Fibroblast of skin of scalp (primary cell): ENCODE results near the gene CABLES1. TPM values are rescaled to one million over a fixed set of nuclear protein-coding genes. Genes with fewer than 3 reads are reported as not detected.
"Not testable (repeated sequence)": the region's sequence is repeated elsewhere in the genome, so short reads cannot be mapped to it uniquely, and the experiment has no call there.

Source experiments
- DNase-seq: peaks from one replicate; pipeline ENCODE4 v3.0.0-alpha.2; 2013
- polyA plus RNA-seq, 2 experiments: library from polyadenylated mRNA; unstranded; fragments of 120-200 nt; gene quantifications; one replicate each; pipeline ENCODE4 v1.2.1, GENCODE V29; 2013; ENCODE audit not compliant: insufficient read length in 2 of 2

CABLES1 gene, protein sequence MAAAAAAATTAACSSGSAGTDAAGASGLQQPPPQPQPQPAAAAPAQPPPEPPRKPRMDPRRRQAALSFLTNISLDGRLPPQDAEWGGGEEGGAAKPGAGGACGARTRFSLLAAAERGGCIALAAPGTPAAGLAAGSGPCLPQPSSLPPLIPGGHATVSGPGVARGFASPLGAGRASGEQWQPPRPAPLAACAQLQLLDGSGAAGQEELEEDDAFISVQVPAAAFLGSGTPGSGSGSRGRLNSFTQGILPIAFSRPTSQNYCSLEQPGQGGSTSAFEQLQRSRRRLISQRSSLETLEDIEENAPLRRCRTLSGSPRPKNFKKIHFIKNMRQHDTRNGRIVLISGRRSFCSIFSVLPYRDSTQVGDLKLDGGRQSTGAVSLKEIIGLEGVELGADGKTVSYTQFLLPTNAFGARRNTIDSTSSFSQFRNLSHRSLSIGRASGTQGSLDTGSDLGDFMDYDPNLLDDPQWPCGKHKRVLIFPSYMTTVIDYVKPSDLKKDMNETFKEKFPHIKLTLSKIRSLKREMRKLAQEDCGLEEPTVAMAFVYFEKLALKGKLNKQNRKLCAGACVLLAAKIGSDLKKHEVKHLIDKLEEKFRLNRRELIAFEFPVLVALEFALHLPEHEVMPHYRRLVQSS
- 5.4 TPM for polyA plus RNA-seq (2013, experiment 1 of 2; ENCODE audit: insufficient read length)
- polyA plus RNA-seq (2013, experiment 2 of 2; ENCODE audit: insufficient read length), result 4.6 TPM

DNA sequence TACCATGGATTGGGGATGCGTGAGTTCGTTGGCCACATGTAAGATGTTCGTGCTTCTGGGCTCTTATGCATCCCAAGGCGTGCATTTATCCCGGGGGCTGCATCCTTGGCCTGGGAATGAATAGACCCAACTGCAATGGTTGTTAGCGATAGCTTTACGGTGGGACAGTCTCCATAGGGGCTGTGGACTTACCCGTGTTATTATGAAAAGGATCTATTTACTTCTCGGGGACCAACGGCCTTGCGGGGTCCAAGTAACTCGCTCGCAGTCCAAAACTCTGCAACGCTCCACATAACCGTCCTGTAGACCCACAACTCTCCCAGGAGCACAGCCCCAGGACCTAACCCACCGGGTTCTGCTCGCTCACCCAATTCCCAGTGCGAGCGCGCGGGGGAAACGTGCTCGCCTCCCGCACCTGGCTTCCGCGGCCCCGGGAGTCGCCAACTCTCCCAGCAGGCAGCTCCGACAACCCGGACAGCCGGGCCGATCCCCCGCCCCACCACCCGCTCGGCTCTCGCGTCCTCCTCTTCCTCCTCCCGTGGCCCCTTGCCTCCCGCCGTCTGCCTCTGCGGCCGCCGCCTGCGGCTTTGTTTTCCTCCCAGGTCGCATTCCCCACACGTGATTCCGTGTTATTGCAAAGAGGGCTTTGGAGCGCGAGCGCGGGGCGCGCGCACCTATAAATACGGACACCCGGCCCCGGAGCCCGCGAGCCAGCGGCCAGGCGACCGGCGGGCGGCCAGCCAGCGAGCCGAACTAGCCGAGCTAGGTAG, at the start of gene CABLES1:
Gene CABLES1 (plus strand): TSS at position 706 of the 770 bp plus-strand sequence. CDS start 278 bp downstream, outside the sequence.
- peak; percentile 43 for DNase-seq

DNA sequence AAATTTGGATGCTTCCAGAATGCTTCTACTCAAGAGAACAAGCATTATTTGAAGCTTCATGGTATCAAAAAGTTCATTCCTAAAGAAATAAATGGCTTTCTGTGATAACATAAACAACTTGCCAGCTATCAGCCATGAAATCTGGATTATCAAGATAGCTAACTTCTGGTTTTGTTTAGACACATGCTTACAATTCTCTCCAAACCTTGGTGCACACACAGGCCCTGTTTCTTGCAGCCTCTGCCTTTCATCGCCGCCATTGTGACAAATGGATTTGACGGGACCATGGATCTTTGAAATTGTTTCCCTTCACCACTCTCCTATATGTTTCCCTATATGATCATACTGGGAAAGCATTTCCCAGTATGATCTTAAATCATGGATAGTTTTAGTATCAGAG, 47.9 kb upstream of the CABLES1 start:
- DNase-seq, result no peak

DNA sequence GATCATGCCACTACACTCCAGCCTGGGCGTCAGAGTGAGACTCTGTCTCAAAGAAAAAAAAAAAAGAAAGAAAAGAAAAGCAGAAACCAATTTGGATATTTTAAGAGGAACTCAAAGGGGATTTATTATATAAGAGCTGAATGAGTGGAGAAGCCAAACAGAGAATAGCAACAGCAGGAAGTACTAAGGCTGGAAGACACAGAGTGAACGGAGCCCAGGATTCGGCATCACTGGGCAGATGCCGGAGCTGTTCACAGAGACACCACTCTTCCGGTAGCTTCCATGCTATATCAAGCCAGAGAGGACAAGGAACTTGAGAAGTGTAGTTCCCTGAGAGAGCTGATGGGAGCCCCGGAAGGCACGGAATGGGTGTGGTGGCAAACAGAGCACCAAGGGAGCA, 47.0 kb upstream of the CABLES1 start:
- no peak for DNase-seq

DNA sequence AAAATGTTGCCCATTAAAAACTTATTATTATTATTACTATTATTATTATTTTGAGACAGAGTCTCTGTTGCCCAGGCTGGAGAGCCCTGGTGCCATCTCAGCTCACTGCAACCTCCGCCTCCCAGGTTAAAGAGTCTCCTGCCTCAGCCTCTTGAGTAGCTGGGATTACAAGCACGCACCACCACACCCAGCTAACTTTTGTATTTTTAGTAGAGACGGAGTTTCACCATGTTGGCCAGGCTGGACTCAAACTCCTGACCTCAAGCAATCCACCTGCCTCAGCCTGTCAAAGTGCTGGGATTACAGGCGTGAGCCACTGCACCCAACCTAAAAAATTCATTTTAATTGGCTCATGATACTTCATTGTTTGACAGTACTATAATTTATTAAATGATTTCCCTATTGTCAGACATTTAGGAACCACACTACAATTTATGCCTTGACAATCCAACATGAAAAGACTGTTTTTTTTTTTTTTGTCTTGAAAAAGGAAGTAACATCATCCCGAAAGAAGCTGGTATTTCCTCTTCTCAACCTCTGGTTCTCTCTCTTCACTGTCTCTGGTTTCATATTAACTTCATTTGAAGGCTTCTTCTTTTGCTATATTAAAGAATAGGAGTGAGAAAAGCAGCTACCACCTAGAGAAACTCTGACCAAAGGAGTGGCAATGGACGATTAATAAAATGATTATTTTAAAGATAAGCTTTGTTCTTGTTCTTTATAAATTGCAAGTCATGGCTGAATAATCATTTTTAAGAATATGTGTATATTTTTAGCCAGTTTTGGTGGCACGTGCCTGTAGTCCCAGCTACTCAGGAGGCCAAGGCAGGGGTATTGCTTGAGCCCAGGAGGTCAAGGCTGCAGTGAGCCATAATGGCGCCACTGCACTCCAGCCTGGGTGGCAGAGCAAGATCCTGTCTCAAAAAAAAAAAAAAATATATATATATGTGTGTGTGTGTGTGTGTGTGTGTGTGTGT, 44.0 kb upstream of the CABLES1 start:
- peak; percentile 49 for DNase-seq

DNA sequence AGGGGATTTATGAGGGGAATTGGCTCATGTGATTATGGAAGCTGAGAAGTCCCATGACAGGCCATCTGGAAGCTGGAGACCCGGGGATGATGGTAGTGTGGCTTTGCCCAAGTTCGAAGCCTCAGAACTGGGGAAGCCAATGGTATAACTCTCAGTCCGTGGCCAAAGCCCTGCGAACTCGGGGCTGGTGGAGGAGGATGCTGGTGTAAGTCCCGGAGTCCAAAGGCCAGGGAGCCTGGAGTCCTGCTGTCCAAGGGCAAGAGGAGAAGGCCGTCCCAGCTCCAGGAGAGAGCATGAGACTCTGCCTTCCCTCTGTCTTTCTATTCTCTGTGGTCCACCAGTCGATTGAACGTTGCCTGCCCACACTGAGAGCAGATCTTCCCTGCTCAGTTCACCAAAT, 43.2 kb upstream of the CABLES1 start:
- no peak for DNase-seq

DNA sequence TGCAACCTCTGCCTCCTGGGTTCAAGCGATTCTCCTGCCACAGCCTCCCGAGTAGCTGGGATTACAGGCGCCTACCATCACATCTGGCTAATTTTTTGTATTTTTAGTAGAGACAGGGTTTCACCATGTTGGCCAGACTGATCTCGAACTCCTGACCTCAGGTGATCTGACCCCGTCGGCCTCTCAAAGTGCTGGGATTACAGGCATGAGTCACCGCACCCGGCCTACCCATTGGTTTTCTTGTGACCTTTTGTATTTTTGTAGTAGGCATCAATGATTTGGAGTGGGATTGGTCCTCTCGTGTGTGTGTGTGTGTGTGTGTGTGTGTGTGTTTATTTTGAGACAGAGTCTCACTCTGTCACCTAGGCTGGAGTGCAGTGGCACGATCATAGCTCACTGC, 42.2 kb upstream of the CABLES1 start:
- not testable (repeated sequence) for DNase-seq

DNA sequence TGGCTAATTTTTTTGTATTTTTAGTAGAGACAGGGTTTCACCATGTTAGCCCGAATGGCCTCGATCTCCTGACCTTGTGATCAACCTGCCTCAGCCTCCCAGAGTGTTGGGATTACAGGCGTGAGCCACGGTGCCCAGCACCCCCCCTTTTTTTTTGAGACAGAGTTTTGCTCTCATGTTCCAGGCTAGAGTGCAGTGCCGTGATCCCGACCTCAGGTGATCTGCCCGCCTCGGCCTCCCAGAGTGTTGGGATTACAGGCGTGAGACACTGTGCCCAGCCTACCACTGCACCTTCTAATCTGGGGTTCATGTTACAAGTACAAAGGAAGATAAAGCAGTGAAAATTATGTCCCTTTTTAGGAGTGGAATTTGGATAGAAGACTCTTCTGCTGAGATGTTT, 41.5 kb upstream of the CABLES1 start:
- no peak for DNase-seq

DNA sequence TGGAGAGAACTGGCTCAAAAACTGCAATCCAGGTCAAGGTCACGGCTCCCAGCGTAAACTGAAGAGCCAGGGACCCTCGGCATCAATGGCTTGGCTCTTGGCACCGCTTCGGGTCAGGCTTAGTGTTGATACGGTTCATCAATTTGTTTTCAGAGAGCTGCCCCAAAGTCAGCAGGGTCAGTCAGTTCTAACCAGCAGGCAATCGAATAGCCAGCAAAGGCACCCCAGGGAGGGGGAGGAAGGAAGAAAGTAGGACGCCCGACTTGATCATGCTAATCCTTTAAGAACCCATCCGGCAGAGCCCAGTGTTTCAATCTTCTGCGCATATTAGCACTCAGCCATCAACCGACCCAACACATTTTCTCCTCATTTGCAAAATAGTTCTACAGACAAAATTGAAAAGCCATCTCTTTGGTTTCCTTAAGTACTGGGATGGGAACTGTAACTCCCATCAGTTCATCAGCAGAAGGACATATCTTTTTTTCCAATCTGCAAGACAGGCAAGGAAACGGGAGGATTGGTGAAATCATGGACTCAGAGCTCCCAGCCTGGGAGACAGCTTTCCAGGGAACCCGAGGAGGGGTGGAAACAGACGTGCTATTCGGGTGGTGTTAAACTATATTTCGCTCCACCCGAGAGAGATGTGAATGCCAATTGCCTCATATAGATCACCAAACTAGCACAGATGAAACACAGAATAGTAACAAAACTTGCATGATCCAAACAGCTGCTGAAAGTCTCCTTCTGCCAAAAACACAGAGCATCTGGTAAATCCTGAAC, 40.7 kb upstream of the CABLES1 start:
- no peak for DNase-seq

DNA sequence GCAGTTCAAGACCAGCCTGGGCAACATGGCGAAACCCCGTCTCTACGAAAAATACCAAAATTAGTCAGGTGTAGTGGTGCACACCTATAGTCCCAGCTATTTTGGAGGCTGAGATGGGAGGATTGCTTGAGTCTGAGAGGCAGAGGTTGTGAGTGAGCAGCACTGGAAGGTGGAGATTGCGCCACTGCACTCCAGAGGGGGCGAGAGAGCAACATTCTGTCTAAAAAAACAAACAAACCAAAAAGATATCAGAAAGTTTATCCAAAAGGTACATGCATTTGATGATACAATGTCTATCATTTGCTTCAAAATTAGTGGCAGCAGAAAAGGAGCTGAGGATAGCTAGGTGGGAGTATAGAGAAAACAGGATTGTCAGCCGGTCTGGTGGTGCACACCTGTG, 39.8 kb upstream of the CABLES1 start:
- no peak for DNase-seq

DNA sequence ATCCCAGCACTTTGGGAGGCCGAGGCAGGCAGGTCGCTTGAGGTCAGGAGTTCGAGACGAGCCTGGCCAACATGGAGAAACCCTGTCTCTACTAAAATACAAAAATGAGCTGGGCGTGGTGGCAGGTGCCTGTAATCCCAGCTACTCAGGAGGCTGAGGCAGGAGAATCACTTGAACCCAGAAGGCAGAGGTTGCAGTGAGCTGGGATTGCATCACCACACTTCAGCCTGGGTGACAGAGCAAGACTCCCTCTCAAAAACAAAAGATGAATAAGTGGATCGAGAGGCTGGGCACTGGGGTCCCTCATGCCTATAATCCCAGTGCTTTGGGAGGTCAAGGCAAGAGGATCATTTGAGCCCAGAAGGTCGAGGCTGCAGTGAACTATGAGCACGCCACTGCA, 38.3 kb upstream of the CABLES1 start:
- not testable (repeated sequence) for DNase-seq

DNA sequence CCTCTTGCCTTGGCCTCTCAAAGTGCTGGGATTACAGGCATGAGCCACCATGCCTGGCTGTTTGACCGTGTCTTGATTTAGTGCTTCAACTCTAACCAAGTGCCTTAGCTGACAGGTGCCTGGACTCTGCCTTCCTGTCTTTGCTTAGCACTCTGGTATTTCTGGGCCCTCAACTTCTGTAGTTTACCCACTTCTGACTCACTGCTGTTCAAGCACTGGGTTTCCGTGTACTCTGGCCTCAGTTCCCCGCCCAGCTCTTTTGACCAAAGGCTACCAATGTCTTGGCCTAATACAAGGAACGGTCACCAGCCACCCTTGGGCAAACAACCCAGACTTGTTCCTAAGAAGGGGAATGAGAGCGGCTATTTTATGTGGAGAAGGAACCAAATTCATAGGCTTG, 35.7 kb upstream of the CABLES1 start:
- no peak for DNase-seq

DNA sequence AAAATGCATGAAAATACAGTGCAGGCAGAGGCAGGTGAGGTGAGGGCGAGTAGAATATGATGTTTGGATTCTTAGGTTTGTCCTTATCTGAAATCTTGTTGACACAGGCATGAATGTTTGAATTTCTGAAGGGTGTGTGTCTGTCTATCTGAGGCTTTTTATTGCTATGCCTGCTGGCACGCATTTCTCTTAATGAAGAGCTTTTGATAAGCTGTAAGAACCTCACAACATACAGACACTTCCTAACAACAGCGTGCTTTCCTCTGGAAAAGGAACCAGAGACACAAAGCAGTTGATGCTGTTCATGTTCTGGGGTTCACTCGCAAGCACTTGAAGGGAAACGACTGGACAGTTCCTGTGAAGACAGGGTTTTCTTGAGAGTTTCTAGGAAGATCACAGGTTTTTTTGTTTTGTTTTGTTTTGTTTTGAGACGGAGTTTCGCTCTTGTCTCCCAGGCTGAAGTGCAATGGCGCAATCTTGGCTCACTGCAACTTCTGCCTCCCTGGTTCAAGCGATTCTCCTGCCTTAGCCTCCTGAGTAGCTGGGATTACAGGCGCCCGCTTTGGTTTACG, 33.3 kb upstream of the CABLES1 start:
- DNase-seq, result no peak

DNA sequence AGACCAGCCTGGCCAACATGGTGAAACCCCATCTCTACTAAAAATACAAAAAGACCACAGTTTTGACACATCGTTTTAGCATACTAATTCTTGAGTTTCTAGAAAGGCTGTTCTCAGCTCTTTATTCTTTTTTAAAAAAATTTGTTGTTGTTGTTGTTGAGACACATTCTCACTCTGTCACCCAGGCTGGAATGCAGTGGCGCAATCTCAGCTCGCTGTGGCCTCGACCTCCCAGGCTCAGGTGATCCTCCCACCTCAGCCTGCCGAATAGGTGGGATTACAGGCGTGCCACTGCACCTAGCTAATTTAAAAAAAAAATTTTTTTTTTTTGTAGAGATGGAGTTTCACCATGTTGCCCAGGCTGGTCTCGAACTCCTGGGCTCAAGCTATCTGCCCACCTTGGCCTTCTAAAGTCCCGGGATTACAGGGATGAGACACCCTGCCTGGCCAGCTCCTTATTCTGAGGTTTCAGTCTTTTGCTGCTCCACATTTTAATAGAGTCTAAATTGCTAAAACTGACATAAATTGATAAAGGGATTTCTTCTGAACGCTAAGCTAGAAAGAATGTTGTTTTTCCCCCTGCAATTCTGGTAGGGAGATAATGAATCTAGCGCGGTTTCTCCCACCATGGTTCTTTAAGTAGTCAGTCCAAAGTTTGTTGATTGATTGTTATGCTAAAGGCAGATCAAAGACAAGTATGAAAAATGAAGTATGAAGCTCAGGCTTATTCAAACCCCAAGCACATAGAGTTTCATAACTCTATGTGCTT, 32.6 kb upstream of the CABLES1 start:
- DNase-seq, result no peak

DNA sequence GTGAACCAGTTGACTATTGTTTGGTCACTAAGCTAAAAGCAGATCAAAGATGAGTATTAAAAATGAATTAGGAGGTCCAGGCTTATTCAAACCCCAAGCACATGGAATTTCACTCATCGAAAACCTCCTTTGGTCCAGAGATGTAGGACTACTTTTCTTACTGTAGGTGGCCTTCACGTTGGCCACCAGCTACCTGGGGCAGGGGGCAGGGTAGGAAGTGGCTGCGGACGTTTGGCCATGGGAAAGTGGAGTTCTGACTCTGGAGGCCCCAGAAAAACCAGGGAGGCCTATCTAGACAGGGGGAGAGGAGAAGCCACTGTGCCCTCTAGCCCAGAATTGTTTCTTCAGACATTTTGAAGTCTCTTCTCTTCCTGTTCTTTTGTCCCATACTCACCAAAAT, 31.8 kb upstream of the CABLES1 start:
- no peak for DNase-seq

DNA sequence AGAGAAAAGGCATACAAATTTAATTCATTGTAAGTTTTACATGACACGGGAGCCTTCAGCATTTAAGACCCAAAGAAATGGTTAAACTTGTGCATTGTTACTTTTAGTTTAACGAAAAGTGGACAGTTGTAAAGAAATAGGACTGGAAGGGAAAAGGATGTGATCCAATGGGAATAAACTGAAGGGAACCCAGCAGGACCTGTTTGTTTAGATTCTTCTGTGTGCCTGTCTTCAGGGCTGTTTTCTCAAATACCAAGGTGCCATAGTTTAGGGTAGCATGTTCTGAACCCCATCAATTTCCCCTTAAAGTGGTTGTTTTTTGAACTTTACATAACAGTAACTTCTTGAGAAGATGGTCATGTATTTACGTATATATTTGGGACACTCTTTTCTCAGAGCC, 30.3 kb upstream of the CABLES1 start:
- no peak for DNase-seq

DNA sequence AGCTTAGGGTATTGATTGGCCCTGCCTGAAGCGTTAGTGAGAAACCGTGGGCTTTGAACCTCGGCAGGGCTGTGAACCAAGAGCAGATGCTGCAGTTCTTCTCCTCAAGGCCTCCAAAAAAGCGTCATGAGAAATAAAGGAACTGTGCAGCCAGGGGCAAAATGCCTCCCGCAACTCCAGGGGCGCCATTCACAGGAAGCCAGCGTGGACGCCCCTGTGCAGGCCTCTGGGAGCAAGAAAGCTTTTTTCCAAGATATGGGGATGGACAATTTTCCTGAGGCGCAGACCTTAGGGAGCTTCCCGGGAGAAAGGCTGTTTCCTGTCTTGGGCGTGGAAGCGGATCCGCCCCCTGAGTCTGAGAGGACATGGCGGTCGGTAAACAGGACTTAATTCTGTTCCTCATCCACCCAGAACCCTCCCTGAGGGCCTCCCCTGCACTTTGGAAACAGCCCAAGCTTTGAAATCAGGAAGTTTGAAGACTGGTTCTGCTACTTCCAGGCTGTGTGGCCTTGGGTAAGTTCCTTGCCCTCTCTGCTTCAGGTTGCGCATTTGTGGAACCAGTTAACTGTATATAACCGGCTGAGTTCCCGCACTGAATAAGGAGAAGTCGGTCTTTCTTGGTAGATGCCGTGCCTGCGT, 29.6 kb upstream of the CABLES1 start:
- no peak for DNase-seq

DNA sequence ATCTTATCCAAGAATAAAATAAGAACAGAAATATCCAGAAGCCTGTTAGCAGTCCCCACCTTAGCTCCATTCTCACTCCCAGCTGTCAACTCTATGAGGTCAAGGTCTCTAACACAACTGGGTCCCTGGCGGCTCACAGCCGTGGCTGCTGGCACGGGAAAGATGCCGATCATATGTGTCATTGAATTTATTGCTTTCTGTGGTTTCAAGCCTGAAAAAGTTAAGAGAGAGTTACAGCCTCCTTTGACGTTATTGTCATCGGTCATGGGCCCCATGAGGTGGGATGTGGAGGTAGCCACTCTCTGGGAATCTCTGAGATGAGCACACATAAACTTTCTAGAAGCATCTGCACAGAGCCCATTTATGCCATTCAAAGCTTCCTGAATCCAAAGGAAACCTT, 28.7 kb upstream of the CABLES1 start:
- peak; percentile 92 for DNase-seq

DNA sequence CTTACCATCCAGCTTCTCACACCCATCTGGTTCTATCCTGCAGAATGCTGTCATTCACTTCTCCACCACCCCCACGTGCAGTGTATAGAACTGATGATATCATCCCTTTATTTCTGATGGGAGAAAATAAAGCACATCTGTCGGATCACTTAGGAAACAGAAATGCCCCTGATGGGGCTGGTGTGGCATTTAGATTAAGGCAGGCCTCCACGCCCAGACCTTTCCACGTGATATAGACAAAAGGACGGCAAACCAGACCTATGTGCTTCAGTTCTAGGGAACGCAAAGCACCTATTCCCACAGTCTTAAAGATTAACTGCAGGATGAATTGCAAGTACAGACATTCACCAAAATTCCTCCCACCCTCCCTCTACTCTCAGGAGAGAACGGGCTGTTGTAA, 27.6 kb upstream of the CABLES1 start:
- DNase-seq, result no peak

DNA sequence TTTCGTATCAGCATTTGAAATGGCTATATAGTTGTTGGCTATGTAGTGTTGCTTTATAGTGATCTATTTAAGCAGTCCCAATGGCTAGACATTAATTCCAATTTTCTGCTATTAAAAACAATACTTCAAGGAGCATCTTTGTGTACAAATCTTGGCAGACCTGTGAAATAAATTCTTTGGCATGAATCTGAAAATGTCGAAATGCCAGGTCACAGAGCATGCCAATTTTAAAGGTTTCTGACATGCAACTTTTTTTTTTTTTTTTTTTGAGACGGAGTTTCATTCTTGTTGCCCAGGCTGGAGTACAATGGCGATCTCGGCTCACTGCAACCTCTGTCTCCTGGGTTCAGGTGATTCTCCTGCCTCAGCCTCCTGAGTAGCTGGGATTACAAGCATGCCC, 26.8 kb upstream of the CABLES1 start:
- no peak for DNase-seq

DNA sequence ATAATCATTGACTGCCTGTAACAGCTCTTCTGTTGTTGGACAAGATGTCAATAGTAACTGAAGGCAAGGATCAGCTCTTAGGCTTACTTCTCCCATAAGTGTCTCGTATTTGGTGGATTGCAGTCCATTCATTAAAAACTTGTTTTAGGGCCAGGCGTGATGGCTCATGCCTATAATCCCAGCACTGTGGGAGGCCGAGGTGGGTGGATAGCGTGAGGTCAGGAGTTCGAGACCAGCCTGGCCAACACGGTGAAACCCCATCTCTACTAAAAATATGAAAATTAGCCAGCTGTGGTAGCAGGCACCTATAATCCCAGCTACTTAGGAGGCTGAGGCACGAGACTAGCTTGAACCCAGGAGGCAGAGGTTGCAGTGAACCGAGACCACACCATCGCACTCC, 26.1 kb upstream of the CABLES1 start:
- DNase-seq, result not testable (repeated sequence)
